Cardiac fibroblast (primary cell): Measurements from ENCODE around the gene LFNG.

Experiments used
- DNase-seq, 2 donors: peaks; one replicate each; pipeline versions ENCODE4 v3.0.0 to v3.0.0-alpha.2; 2010; ENCODE audit warnings: low read depth in 2 of 2
- H3K4me3 ChIP-seq, 2 donors: replicated peaks in 1 of 2; 1 replicate in 1 of 2; 2 replicates in 1 of 2; pipeline ENCODE4 v1.5.1; 2011; ENCODE audit warnings: low read depth in 2 of 2, low read length in 2 of 2, mild to moderate bottlenecking in 2 of 2, moderate library complexity in 1 of 2
- TF ChIP-seq, protein P1 (sequence below): IDR thresholded peaks from one replicate; pipeline ENCODE4 v1.5.1; 2011; ENCODE audit warnings: low read depth, mild to moderate bottlenecking, low read length, inconsistent platforms

The LFNG gene

DNA sequence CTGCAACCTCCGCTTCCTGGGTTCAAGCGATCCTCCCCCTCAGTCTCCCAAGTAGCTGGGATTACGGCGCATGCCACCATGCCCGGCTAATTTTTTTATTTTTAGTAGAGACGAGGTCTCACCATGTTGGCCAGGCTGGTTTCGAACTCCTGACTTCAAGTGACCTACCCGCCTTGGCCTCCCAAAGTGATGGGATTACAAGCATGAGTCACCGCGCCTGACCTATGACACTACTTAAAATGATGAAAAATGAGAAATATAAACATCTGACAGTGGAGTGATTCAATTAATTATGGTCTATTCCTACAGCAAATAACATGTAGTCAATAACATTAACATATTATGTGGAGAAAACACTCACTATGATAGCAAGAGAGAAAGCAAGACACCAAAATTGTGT is 33.5 kb downstream of the LFNG start:
- no peak overlapping the region for H3K4me3 ChIP-seq
- TF ChIP-seq, protein P1, sequence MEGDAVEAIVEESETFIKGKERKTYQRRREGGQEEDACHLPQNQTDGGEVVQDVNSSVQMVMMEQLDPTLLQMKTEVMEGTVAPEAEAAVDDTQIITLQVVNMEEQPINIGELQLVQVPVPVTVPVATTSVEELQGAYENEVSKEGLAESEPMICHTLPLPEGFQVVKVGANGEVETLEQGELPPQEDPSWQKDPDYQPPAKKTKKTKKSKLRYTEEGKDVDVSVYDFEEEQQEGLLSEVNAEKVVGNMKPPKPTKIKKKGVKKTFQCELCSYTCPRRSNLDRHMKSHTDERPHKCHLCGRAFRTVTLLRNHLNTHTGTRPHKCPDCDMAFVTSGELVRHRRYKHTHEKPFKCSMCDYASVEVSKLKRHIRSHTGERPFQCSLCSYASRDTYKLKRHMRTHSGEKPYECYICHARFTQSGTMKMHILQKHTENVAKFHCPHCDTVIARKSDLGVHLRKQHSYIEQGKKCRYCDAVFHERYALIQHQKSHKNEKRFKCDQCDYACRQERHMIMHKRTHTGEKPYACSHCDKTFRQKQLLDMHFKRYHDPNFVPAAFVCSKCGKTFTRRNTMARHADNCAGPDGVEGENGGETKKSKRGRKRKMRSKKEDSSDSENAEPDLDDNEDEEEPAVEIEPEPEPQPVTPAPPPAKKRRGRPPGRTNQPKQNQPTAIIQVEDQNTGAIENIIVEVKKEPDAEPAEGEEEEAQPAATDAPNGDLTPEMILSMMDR: no peak
- DNase-seq: no peak

GRCh38 chr7:2553831-2554581 is 34.4 kb downstream of the LFNG start:
- H3K4me3 ChIP-seq: peak overlapping the region; percentile 72 to 75
- TF ChIP-seq, protein P1: no peak

GRCh38 chr7:2554661-2555111 is 35.1 kb downstream of the LFNG start:
- peak overlapping the region; percentile 72 to 75 for H3K4me3 ChIP-seq
- TF ChIP-seq, protein P1: no peak
- no peak for DNase-seq

More at GRCh38 chr7:2553831-2554581, 34.4 kb downstream of the LFNG start:
- no peak for DNase-seq

DNA sequence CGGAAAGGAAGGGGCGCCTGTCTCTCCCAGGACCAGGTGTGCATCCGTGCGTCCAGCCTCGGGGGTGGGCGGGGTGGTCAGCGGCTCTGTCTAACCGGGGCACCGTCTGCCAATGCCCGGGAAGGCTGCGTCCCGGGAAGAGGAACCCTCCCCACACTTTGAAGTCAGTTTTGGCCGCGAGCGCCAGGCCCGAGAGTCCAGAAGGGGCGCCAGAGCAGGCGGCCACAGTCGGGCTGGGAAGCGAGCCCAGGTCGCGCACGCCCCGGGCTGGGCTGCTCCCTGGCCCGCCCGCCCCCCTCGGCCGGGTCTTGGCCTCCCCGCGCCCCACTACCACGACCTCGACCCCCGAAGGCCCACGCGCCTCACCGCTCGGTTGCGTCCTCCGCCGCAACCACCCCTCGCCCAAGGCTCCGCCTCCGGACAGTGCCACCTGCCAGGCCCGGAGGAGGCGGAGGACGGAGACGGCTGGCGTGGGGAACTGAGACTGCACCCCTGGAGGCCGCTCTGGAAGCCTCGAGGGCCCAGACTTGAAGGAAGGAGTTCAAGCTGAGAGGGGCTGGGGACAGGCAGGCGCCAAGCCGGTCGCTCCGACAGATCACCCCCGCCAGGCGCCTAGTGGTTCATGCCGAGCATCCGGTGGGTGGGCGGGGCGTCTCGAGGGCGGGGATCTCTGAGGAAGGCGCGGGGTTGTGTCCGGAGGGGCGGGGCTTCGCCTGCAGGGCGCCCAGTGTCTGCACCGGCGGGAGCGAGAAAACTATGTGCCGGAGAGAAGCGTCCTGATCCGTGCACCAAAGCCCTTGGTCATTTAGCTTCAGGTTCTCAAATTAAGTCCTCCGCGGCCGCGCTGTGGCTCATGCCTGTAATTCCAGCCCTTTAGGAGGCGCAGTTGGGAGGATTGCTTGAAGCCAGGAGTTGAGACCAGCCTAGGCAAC is 35.8 kb downstream of the LFNG start, which contains the start of gene BRAT1:
Gene BRAT1 (minus strand): TSS at position 404 of the 932 bp plus-strand sequence. CDS start 1,093 bp downstream, outside the sequence.
- TF ChIP-seq, protein P1: peak; percentile 54
- peak within 1 kb of the TSS; percentile 72 to 75 for H3K4me3 ChIP-seq
- DNase-seq: peak; percentile 93 to 95

DNA sequence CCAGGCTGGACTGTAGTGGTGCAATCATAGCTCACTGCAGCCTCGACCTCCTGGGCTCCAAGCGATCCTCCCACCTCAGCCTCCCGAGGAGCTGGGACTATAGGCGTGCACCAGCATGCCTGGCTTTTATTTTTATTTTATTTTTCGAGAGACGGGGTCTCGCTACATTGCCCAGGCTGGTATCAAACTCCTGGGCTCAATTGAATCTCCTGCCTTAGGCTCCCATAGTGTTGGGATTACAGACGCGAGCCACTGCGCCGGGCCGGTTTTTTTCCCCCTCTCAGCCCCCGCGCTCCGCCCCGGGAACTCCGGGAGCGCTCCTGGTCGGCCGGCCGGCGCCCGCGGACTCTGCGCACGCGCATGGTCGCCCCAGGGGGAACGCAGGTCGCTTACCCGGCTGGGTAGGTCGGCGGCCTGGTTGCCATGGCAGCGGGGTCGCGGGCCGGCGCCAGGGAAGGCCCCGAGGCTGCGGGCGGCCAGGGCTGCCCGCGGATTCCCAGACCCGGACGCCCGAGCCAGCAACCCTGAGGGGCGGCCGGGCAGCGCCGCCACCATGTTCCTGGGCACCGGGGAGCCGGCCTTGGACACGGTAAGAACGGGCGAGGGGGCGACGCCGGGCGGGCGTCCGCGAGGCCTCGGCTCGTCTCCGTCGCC is 39.2 kb downstream of the LFNG start, which contains the start of gene IQCE:
Gene IQCE (plus strand): TSS at position 351 of the 654 bp plus-strand sequence. CDS start 203 bp downstream, at position 554.
- peak within 1 kb of the TSS; percentile 79 to 85 for H3K4me3 ChIP-seq
- peak; percentile 88 to 95 for DNase-seq
- TF ChIP-seq, protein P1: no peak
